Measurements from ENCODE around the gene FAM83D.

- TF ChIP-seq TBP (IDR thresholded peaks at IDR 0.05; ENCODE audit: low read depth, low read length) (no peak), CTCF (IDR thresholded peaks at IDR 0.05; ENCODE audit: control extremely low read depth in 1 of 3, insufficient read depth in 1 of 3, low read depth in 1 of 3, low read length in 3 of 3) (no peak), TEAD4 (IDR thresholded peaks at IDR 0.05; ENCODE audit: low read depth, low read length) (no peak), POLR2A (IDR thresholded peaks at IDR 0.05; ENCODE audit: control extremely low read depth in 1 of 2, low read depth in 2 of 2, low read length in 2 of 2) (no peak), ATF3 (IDR thresholded peaks at IDR 0.05; ENCODE audit: insufficient read depth, low read depth, low read length) (no peak), KDM5A (IDR thresholded peaks at IDR 0.05; ENCODE audit: low read length) (no peak), RFX5 (IDR thresholded peaks at IDR 0.05; ENCODE audit: borderline replicate concordance, low read depth, low read length) (no peak), EZH2 (IDR thresholded peaks at IDR 0.05; ENCODE audit: low read depth, low read length, severe bottlenecking) (no peak), SRF (IDR thresholded peaks at IDR 0.05; ENCODE audit: low read depth, low read length) (no peak), EGR1 (IDR thresholded peaks at IDR 0.05; ENCODE audit: borderline replicate concordance, low read depth, low read length) (no peak), YY1 (IDR thresholded peaks at IDR 0.05; ENCODE audit: low read depth, low read length) (no peak), KDM1A (IDR thresholded peaks at IDR 0.05; ENCODE audit: borderline replicate concordance, low read length) (no peak)
Measured at GRCh38 chr20:38957235-38957876, 31.1 kb downstream of the FAM83D start.
